Measurements from ENCODE around the gene MADD.

The MADD gene

DNA sequence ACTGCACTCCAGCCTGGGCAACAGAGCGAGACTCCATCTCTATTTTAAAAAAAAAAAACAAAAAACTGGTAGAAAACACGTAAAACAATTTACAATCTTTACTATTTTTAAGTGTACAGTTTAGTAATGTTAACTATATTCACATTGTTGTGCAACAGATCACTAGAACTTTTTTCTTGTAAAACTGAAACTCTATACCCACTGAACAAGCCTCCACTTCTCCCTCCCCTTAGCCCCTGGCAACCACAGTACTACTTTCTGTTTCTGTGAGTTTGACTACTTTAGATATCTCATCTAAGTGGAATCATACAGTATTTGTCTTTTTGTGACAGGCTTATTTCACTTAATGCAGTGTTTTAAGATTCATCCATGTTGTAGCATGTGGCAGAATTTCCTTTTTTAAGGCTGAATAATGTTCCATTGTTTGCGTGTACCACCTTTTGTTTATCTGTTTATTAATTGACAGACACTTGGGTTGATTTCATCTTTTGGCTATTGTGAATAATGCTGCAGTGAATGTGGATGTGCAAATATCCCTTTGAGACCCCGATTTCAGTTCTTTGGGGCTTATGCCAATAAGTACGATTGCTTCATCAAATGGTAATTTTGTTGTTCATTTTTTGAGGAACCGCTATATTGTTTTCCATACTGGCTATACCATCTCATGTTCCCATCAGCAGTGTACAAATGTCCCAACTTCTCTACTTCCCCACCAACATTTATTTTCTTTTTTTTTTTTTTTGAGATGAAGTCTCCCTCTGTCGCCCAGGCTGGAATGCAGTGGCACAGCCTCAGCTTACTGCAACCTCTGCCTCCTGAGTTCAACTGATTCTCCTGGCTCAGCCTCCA is 44.2 kb upstream of the MADD start:
- Histone ChIP-seq H3K4me3 (ENCODE audit: low read depth in 1 of 2, low read length in 2 of 2) (no peak overlapping the region), H3K4me2 (ENCODE audit: insufficient read depth, low read length) (no peak overlapping the region), H3K9me3 (ENCODE audit: insufficient read depth, low read length, severe bottlenecking) (no peaks in the 10 kb centered on the region), H3K36me3 (ENCODE audit: insufficient read depth, low read length) (peaks cover 58% of the 10 kb centered on the region), H3K4me1 (ENCODE audit: insufficient read depth, low read length) (no peaks in the 10 kb centered on the region), H3K27me3 (ENCODE audit: insufficient read depth, low read length, poor library complexity) (no peaks in the 10 kb centered on the region), H3K9ac (ENCODE audit: low read depth, low read length) (no peak overlapping the region), H4K20me1 (ENCODE audit: insufficient read depth, low read length) (no peaks in the 10 kb centered on the region), H3K27ac (ENCODE audit: low read length) (no peak overlapping the region), H2AFZ (ENCODE audit: low read depth, low read length) (no peak overlapping the region), H3K79me2 (ENCODE audit: insufficient read depth, low read length) (no peaks in the 10 kb centered on the region)
- ATAC-seq (ENCODE audit: insufficient read depth, low read depth) (no peak), DNase-seq (no peak)
- TF ChIP-seq, protein P1, sequence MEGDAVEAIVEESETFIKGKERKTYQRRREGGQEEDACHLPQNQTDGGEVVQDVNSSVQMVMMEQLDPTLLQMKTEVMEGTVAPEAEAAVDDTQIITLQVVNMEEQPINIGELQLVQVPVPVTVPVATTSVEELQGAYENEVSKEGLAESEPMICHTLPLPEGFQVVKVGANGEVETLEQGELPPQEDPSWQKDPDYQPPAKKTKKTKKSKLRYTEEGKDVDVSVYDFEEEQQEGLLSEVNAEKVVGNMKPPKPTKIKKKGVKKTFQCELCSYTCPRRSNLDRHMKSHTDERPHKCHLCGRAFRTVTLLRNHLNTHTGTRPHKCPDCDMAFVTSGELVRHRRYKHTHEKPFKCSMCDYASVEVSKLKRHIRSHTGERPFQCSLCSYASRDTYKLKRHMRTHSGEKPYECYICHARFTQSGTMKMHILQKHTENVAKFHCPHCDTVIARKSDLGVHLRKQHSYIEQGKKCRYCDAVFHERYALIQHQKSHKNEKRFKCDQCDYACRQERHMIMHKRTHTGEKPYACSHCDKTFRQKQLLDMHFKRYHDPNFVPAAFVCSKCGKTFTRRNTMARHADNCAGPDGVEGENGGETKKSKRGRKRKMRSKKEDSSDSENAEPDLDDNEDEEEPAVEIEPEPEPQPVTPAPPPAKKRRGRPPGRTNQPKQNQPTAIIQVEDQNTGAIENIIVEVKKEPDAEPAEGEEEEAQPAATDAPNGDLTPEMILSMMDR (IDR thresholded peaks at IDR 0.05; ENCODE audit: borderline replicate concordance, extremely low read depth, low read length, poor library complexity, severe bottlenecking) = no peak
- no peak for TF ChIP-seq EZH2 (IDR thresholded peaks at IDR 0.05; ENCODE audit: borderline replicate concordance, low read depth, low read length, severe bottlenecking)

DNA sequence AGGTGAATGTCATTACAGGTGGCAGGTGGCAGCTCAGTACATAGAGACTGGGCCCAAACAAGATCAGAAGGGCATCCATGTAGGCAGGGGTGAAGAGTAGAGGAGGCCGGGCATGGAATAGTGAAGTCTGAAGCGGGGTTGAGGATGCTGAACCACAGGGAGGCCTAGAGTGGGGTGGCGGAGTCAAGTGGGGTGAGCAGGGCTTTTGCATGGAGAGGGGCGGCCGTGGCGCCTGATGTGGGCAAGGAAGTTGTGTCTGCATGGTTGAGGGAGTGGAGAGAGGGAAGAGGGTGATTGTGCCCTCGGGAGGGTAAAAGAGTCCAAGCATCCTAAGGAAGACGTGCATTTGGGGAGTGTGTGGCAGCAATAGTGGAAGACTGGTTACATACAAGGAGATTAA is 40.8 kb upstream of the MADD start:
- TF ChIP-seq EZH2 (IDR thresholded peaks at IDR 0.05; ENCODE audit: borderline replicate concordance, low read depth, low read length, severe bottlenecking) = no peak
- TF ChIP-seq, protein P1 (IDR thresholded peaks at IDR 0.05; ENCODE audit: borderline replicate concordance, extremely low read depth, low read length, poor library complexity, severe bottlenecking) = no peak
- Histone ChIP-seq H2AFZ (ENCODE audit: low read depth, low read length) (no peak overlapping the region), H3K4me2 (ENCODE audit: insufficient read depth, low read length) (no peak overlapping the region), H3K27me3 (ENCODE audit: insufficient read depth, low read length, poor library complexity) (no peaks in the 10 kb centered on the region), H3K4me1 (ENCODE audit: insufficient read depth, low read length) (no peaks in the 10 kb centered on the region), H3K27ac (ENCODE audit: low read length) (no peak overlapping the region), H4K20me1 (ENCODE audit: insufficient read depth, low read length) (no peaks in the 10 kb centered on the region), H3K79me2 (ENCODE audit: insufficient read depth, low read length) (no peaks in the 10 kb centered on the region), H3K36me3 (ENCODE audit: insufficient read depth, low read length) (peaks cover 63% of the 10 kb centered on the region), H3K4me3 (ENCODE audit: low read depth in 1 of 2, low read length in 2 of 2) (no peak overlapping the region), H3K9ac (ENCODE audit: low read depth, low read length) (no peak overlapping the region), H3K9me3 (ENCODE audit: insufficient read depth, low read length, severe bottlenecking) (no peaks in the 10 kb centered on the region)
- DNase-seq = no peak
- ATAC-seq (ENCODE audit: insufficient read depth, low read depth) = no peak

DNA sequence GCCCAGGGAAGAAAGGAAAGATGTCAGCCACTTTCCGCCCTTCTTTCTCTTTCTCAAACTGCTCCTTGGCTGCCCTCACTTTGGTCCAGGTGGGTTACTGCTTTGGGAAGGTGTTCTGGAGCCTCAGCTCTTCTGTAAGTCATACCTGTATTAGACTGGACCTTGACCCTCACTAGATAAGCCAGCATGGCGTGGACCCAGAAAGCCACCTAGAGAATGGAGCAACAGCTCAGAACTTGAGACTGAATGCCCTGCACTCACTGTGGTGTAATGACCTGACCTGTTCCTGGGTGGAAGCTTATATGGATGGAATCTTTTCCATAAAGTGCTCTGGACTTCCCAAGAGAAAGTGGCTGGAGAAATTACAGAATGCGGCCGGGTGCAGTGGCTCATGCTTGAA is 36.9 kb upstream of the MADD start:
- DNase-seq (no peak), ATAC-seq (ENCODE audit: insufficient read depth, low read depth) (no peak)
- Histone ChIP-seq H3K4me3 (ENCODE audit: low read depth in 1 of 2, low read length in 2 of 2) (no peak overlapping the region), H2AFZ (ENCODE audit: low read depth, low read length) (no peak overlapping the region), H3K27ac (ENCODE audit: low read length) (no peak overlapping the region), H3K36me3 (ENCODE audit: insufficient read depth, low read length) (peaks cover 62% of the 10 kb centered on the region), H3K79me2 (ENCODE audit: insufficient read depth, low read length) (no peaks in the 10 kb centered on the region), H3K4me2 (ENCODE audit: insufficient read depth, low read length) (no peak overlapping the region), H3K4me1 (ENCODE audit: insufficient read depth, low read length) (no peaks in the 10 kb centered on the region), H4K20me1 (ENCODE audit: insufficient read depth, low read length) (no peaks in the 10 kb centered on the region), H3K9me3 (ENCODE audit: insufficient read depth, low read length, severe bottlenecking) (no peaks in the 10 kb centered on the region), H3K9ac (ENCODE audit: low read depth, low read length) (no peak overlapping the region), H3K27me3 (ENCODE audit: insufficient read depth, low read length, poor library complexity) (no peaks in the 10 kb centered on the region)
- TF ChIP-seq EZH2 (IDR thresholded peaks at IDR 0.05; ENCODE audit: borderline replicate concordance, low read depth, low read length, severe bottlenecking) = no peak
- TF ChIP-seq, protein P1 (IDR thresholded peaks at IDR 0.05; ENCODE audit: borderline replicate concordance, extremely low read depth, low read length, poor library complexity, severe bottlenecking) = no peak

Data from DND-41 (cell line).